H1 (cell line): ENCODE measurements around the gene OPN1SW. TPM values are rescaled to one million over a fixed set of nuclear protein-coding genes. Genes with fewer than 3 reads are reported as not detected.
A peak's percentile ranks its signal among the peaks of the same experiment; 100 is the strongest.

Source experiments
- CTCF ChIA-PET: fragments of 300-600 bp; sonication (Branson Sonifier 250); formaldehyde crosslinking; loops from one replicate; lab custom pipeline; 2021; ENCODE audit not compliant: partially characterized antibody; lab: Charles Lee
- POLR2A ChIA-PET: fragments of 300-600 bp; sonication (Branson Sonifier 250); formaldehyde crosslinking; loops from one replicate; lab custom pipeline; 2021; ENCODE audit warnings: inconsistent platforms; ENCODE audit not compliant: partially characterized antibody; lab: Charles Lee
- DNase-seq, 2 experiments: peaks; one replicate each; pipeline versions ENCODE4 v3.0.0 to v3.0.0-alpha.2; 2010 to 2022; ENCODE audit warnings: low spot score in 2 of 2, low read depth in 1 of 2, mixed read lengths in 1 of 2
- FAIRE-seq: peaks from 2 replicates; lab custom pipeline; 2011; peaks lifted over from hg19 to GRCh38; lab: Jason Lieb, UNC
- H2AFZ ChIP-seq: 2 replicates; pipeline ENCODE4 v1.8.1; 2012; ENCODE audit warnings: low read length, inconsistent platforms
- H2AK5ac ChIP-seq: 2 replicates; pipeline ENCODE4 v1.6.1; 2013; ENCODE audit warnings: low read depth, low read length
- H2BK120ac ChIP-seq: replicated peaks from 2 replicates; pipeline ENCODE3; 2013; ENCODE audit warnings: low read depth, low read length, inconsistent platforms
- H2BK12ac ChIP-seq: 2 replicates; pipeline ENCODE4 v1.6.1; 2013; ENCODE audit warnings: low read depth, low read length
- H2BK15ac ChIP-seq: 2 replicates; pipeline ENCODE4 v1.6.1; 2013; ENCODE audit warnings: low read length
- H2BK20ac ChIP-seq: 2 replicates; pipeline ENCODE4 v1.6.1; 2013; ENCODE audit warnings: low read length
- H2BK5ac ChIP-seq: 2 replicates; pipeline ENCODE4 v1.6.1; 2013; ENCODE audit warnings: low read depth, low read length
- H3K14ac ChIP-seq: 2 replicates; pipeline ENCODE4 v1.6.1; 2013; ENCODE audit warnings: inconsistent platforms; ENCODE audit not compliant: insufficient read length
- H3K18ac ChIP-seq: 2 replicates; pipeline ENCODE4 v1.6.1; 2013; ENCODE audit warnings: low read length; ENCODE audit errors: extremely low read depth
- H3K23ac ChIP-seq: 2 replicates; pipeline ENCODE4 v1.6.1; 2013; ENCODE audit warnings: inconsistent platforms; ENCODE audit not compliant: insufficient read length
- H3K23me2 ChIP-seq: 2 replicates; pipeline ENCODE4 v1.6.1; 2013; ENCODE audit warnings: low read depth, low read length
- H3K27ac ChIP-seq: 2 replicates; pipeline ENCODE4 v1.6.1; 2011; ENCODE audit warnings: low read depth, low read length, inconsistent platforms
- H3K27me3 ChIP-seq, 4 experiments: replicated peaks in 1 of 4; 1 replicate in 1 of 4; 2 replicates in 3 of 4; pipeline versions ENCODE4 v1.6.1 to v1.8.1; 2011 to 2013; ENCODE audit warnings: low read length in 3 of 4, mild to moderate bottlenecking in 3 of 4, inconsistent platforms in 2 of 4, mixed read lengths in 2 of 4, moderate library complexity in 1 of 4; ENCODE audit not compliant: control insufficient read depth in 3 of 4, insufficient read depth in 3 of 4; ENCODE audit errors: extremely low read depth in 1 of 4
- H3K36me3 ChIP-seq, 4 experiments: 2 replicates each; pipeline versions ENCODE4 v1.6.1 to v1.8.1; 2011 to 2013; ENCODE audit warnings: mild to moderate bottlenecking in 4 of 4, low read length in 3 of 4, moderate library complexity in 2 of 4, control low read depth in 1 of 4, inconsistent platforms in 1 of 4; ENCODE audit not compliant: insufficient read depth in 4 of 4, control insufficient read depth in 2 of 4
- H3K4ac ChIP-seq: replicated peaks from 2 replicates; pipeline ENCODE3; 2013; ENCODE audit warnings: low read length, low read depth, mixed read lengths, inconsistent platforms; ENCODE audit not compliant: insufficient read length
- H3K4me1 ChIP-seq, 4 experiments: replicated peaks in 1 of 4; 1 replicate in 1 of 4; 2 replicates in 3 of 4; pipeline versions ENCODE4 v1.6.1 to v1.8.1; 2011 to 2013; ENCODE audit warnings: low read length in 3 of 4, inconsistent platforms in 2 of 4, mixed read lengths in 1 of 4; ENCODE audit not compliant: insufficient read depth in 4 of 4, control insufficient read depth in 3 of 4
- H3K4me2 ChIP-seq, 2 experiments: 2 replicates each; pipeline versions ENCODE4 v1.6.1 to v1.8.1; 2011 to 2013; ENCODE audit warnings: low read depth in 2 of 2, low read length in 2 of 2, control low read depth in 1 of 2, inconsistent platforms in 1 of 2, mild to moderate bottlenecking in 1 of 2; ENCODE audit not compliant: insufficient read depth in 1 of 2
- H3K4me3 ChIP-seq, 4 experiments: fragments of 200-600, 300-600 bp in 1 of 4; sonication (generic), shearing (Covaris generic), sonication (Bioruptor Twin) in 1 of 4; 2 replicates each; pipeline versions ENCODE4 v1.5.1 to v1.8.1; 2011 to 2016; ENCODE audit warnings: low read length in 4 of 4, low read depth in 3 of 4, control low read depth in 2 of 4, inconsistent platforms in 2 of 4, mild to moderate bottlenecking in 2 of 4, mixed read lengths in 1 of 4, moderate library complexity in 1 of 4; ENCODE audit not compliant: insufficient read depth in 2 of 4; ENCODE audit errors: extremely low read depth in 1 of 4
- H3K56ac ChIP-seq: replicated peaks from 2 replicates; pipeline ENCODE3; 2013; ENCODE audit warnings: low read depth, mild to moderate bottlenecking, mixed read lengths, low read length, inconsistent platforms; ENCODE audit not compliant: insufficient read length
- H3K79me1 ChIP-seq: 2 replicates; pipeline ENCODE4 v1.6.1; 2013; ENCODE audit warnings: low read depth, low read length, control low read depth
- H3K79me2 ChIP-seq, 2 experiments: 2 replicates each; pipeline versions ENCODE4 v1.6.1 to v1.8.1; 2012 to 2013; ENCODE audit warnings: low read length in 2 of 2, mild to moderate bottlenecking in 2 of 2, inconsistent platforms in 1 of 2; ENCODE audit not compliant: insufficient read depth in 2 of 2, control insufficient read depth in 1 of 2
- H3K9ac ChIP-seq, 4 experiments: replicated peaks in 1 of 4; 1 replicate in 1 of 4; 2 replicates in 3 of 4; pipeline versions ENCODE4 v1.6.1 to v1.8.1; 2011 to 2013; ENCODE audit warnings: low read depth in 3 of 4, low read length in 3 of 4, control low read depth in 2 of 4, mild to moderate bottlenecking in 2 of 4, moderate library complexity in 2 of 4, inconsistent platforms in 1 of 4; ENCODE audit errors: extremely low read depth in 1 of 4
- H3K9me3 ChIP-seq, 2 experiments: 2 replicates each; pipeline versions ENCODE4 v1.6.1 to v1.8.1; 2012 to 2013; ENCODE audit warnings: mild to moderate bottlenecking in 2 of 2, moderate library complexity in 2 of 2, control low read depth in 1 of 2, inconsistent platforms in 1 of 2, low read depth in 1 of 2, low read length in 1 of 2, mixed read lengths in 1 of 2; ENCODE audit not compliant: insufficient read depth in 2 of 2
- H4K20me1 ChIP-seq, 2 experiments: replicated peaks in 1 of 2; 2 replicates each; pipeline versions ENCODE3 to v1.8.1; 2011 to 2013; ENCODE audit warnings: inconsistent platforms in 2 of 2, low read length in 2 of 2, mild to moderate bottlenecking in 1 of 2; ENCODE audit not compliant: insufficient read depth in 2 of 2, control insufficient read depth in 1 of 2
- H4K5ac ChIP-seq: 2 replicates; pipeline ENCODE4 v1.6.1; 2013; ENCODE audit warnings: low read length, low read depth, mixed read lengths, inconsistent platforms; ENCODE audit not compliant: insufficient read length
- H4K8ac ChIP-seq: 2 replicates; pipeline ENCODE4 v1.8.0; 2013; ENCODE audit warnings: mild to moderate bottlenecking, moderate library complexity, low read length, inconsistent platforms; ENCODE audit not compliant: insufficient read depth; ENCODE audit errors: extremely low read depth
- H4K91ac ChIP-seq: replicated peaks from 2 replicates; pipeline ENCODE3; 2013; ENCODE audit warnings: low read length, mixed read lengths, inconsistent platforms; ENCODE audit not compliant: insufficient read length
- ASH2L ChIP-seq: fragments of 200-600, 300-600 bp; sonication (generic); IDR thresholded peaks from one replicate; pipeline ENCODE4 v1.7.1; 2017; ENCODE audit warnings: low read length
- CBX5 ChIP-seq: fragments of 300-800, 300-1000 bp; sonication (generic); IDR thresholded peaks from 2 replicates; pipeline ENCODE4 v1.7.1; 2016; ENCODE audit warnings: antibody characterized with exemption, low read length, low read depth
- KDM4A ChIP-seq: IDR thresholded peaks from one replicate; pipeline ENCODE4 v1.7.1; 2012; ENCODE audit warnings: low read depth, mild to moderate bottlenecking, moderate library complexity, low read length, inconsistent platforms; ENCODE audit not compliant: severe bottlenecking
- SAP30 ChIP-seq: fragments of 300-600 bp; sonication (generic); IDR thresholded peaks from 2 replicates; pipeline ENCODE4 v1.7.1; 2012; ENCODE audit warnings: low read length, moderate library complexity, mild to moderate bottlenecking, inconsistent platforms; ENCODE audit not compliant: insufficient read depth, insufficient replicate concordance
- SIN3A ChIP-seq, 2 experiments: IDR thresholded peaks in 1 of 2; conservative IDR thresholded peaks in 1 of 2; 2 replicates each; pipeline ENCODE4 v1.6.1; 2011 to 2012; ENCODE audit warnings: low read length in 2 of 2, improper control_type of control experiment in 1 of 2, low read depth in 1 of 2, mild to moderate bottlenecking in 1 of 2
- SP1 ChIP-seq: IDR thresholded peaks from 2 replicates; pipeline ENCODE4 v1.6.1; 2011; ENCODE audit warnings: low read depth, low read length
- SP4 ChIP-seq: IDR thresholded peaks from 2 replicates; pipeline ENCODE4 v1.6.1; 2012; ENCODE audit warnings: low read length, inconsistent platforms
- SRF ChIP-seq: IDR thresholded peaks from 2 replicates; pipeline ENCODE4 v1.6.1; 2011; ENCODE audit warnings: mild to moderate bottlenecking, low read depth, low read length, moderate library complexity
- TAF1 ChIP-seq: IDR thresholded peaks from 2 replicates; pipeline ENCODE4 v1.6.1; 2011; ENCODE audit warnings: mild to moderate bottlenecking, low read depth, low read length
- TAF7 ChIP-seq: optimal IDR thresholded peaks from 2 replicates; pipeline ENCODE3; 2011; ENCODE audit warnings: low read depth, mild to moderate bottlenecking, inconsistent platforms, low read length, moderate library complexity, borderline replicate concordance
- YY1 ChIP-seq: IDR thresholded peaks from 2 replicates; pipeline ENCODE4 v1.6.1; 2011; ENCODE audit warnings: low read depth, mild to moderate bottlenecking, low read length
- WGBS, 2 experiments: shearing (Covaris generic) in 1 of 2; methylation state at CpG; one replicate each; pipeline versions ENCODE4 v1.1.6 to v1.1.7; 2013 to 2015; ENCODE audit warnings: low lambda C conversion rate in 2 of 2, mixed read lengths in 2 of 2, inconsistent platforms in 1 of 2, low coverage in 1 of 2, missing lambda C conversion rate in 1 of 2; ENCODE audit not compliant: insufficient replicate concordance in 2 of 2, insufficient coverage in 1 of 2, insufficient read length in 1 of 2; ENCODE audit errors: extremely low coverage in 1 of 2, missing lambda C conversion rate in 1 of 2; 5-methylcytosine and 5-hydroxymethylcytosine counted together
- polyA plus RNA-seq, 7 experiments: library from polyadenylated mRNA; depleted of rRNA in 3 of 7; stranded (reverse) in 5 of 7; unstranded in 2 of 7; fragments of >200 nt in 5 of 7; fragments of 200-250 nt in 2 of 7; gene quantifications; 1 replicate in 5 of 7; 2 replicates in 1 of 7; 4 replicates in 1 of 7; pipeline versions ENCODE4 v1.2.1 to v1.2.3, GENCODE V29; 2011 to 2013; ENCODE audit warnings: missing spikeins in 2 of 7, mixed read lengths in 2 of 7
- total RNA-seq: library from RNA; stranded (reverse); fragmentation: NEBNext Ultra II Directional; extraction: Animal tissue kit (Norgen Biotek cat#: 25700); gene quantifications from 2 replicates; pipeline ENCODE4 v1.2.1, GENCODE V29; 2021

OPN1SW gene
- total and polyA plus RNA-seq, 2 of the 8 experiments (the other 6 are each of a cell fraction or from before 2014, with no cell fraction given), result not detected

DNA sequence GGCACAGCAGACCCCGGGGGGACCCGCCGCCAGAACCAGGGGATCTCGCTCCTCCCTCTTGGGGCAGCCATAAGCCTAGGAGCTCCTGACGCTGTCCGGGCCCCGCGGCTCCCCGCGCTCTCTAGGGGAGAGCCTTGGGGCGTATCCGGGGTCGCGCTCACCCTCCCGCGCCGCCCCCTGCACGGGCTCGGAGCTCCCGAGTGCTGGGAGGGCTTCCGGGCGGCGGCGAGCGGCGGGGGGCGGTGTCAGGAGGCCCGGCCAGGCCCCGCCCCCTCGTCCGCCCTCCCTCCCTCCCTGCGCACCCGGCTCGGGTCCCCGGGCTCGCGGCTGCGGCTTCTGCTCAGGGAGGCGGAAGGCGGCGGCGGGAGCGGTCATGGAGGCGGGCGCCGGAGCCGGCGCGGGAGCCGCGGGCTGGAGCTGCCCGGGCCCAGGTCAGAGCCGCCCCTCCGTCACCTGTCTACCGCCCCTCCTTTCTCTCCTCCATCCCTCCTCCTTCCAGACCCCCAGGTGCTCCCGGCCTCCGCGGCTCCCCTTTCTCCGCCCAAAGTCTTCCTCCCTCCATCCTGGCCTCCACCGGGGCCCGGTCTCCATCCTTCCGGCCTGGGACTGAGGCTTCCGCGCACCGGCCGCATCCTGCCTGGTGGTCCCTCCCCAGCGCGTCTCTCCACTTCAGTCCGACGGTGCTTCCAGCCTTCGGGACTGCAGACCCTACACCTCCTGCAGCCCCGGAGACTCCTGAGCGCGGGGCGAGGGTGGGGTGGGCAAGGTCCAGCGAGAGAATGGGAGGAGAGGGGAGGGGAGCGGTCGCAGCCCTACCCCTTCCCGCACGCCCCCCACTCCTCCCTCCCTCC is 15.8 kb upstream of the OPN1SW start, which contains the start of gene CCDC136:
CCDC136 (plus strand) TSS at position 848 of the 851 bp plus-strand sequence. CDS start 444 bp downstream, outside the sequence.
- Histone ChIP-seq H2BK5ac (peak within 1 kb of the TSS; percentile 88; the same call in 1 of the 2 replicates), H4K91ac (peak within 1 kb of the TSS; percentile 38), H3K18ac (peak within 1 kb of the TSS; percentile 83), H3K4me1 (peaks cover 6 to 11% (median 8%) of the 10 kb centered on the region in 4 experiments), H2AK5ac (no peak within 1 kb of the TSS), H3K79me1 (no peaks in the 10 kb centered on the region), H3K4me2 (peak within 1 kb of the TSS; percentile 92 to 97), H3K14ac (no peak within 1 kb of the TSS), H2BK12ac (peak within 1 kb of the TSS; percentile 39; the same call in 1 of the 2 replicates), H3K4me3 (peak within 1 kb of the TSS; percentile 73 to 100 (median 80)), H2BK20ac (no peak within 1 kb of the TSS), H3K23ac (no peak within 1 kb of the TSS), H2BK15ac (no peak within 1 kb of the TSS; the same call in 1 of the 2 replicates), H3K79me2 (no peaks in the 10 kb centered on the region), H3K9me3 (no peaks in the 10 kb centered on the region), H3K4ac (no peak within 1 kb of the TSS), H2AFZ (0 out of 2 replicates have a peak within 1 kb of the TSS, but pooled peaks have one; percentile 61), H3K23me2 (peaks cover 8% of the 10 kb centered on the region; the same call in 1 of the 2 replicates), H3K27me3 (no peaks in the 10 kb centered on the region; a peak in 1 of 7 replicates), H4K20me1 (no peaks in the 10 kb centered on the region), H2BK120ac (no peak within 1 kb of the TSS), H4K8ac (peak within 1 kb of the TSS; percentile 66), H4K5ac (peak within 1 kb of the TSS; percentile 39), H3K9ac (peak within 1 kb of the TSS; percentile 12 to 59 (median 32); a peak in 6 of 7 replicates), H3K56ac (peak within 1 kb of the TSS; percentile 75), H3K36me3 (peaks cover 0 to 4% (median under 1%) of the 10 kb centered on the region in 4 experiments; a peak in 3 of 8 replicates), H3K27ac (no peak within 1 kb of the TSS)
- ChIA-PET CTCF (interaction anchor here (1.0 to 5.8 kb wide), 4 partner anchors 21 to 90 kb away, joined by 3 to 42 read pairs (median 3); no protein-coding TSS in a partner anchor), POLR2A (interaction anchor here (0.7 to 1.2 kb wide), 4 partner anchors 16 to 52 kb away, joined by 3 to 5 read pairs (median 4); no protein-coding TSS in a partner anchor)
- FAIRE-seq (no peak), DNase-seq (peak in 1 of 2 experiments; percentile 86)
- WGBS, 2 experiments, result 2% methylated on average over 15 of the region's 80 CpGs; no CpG with 5 or more reads in 1 of the 2 experiments
- TF ChIP-seq KDM4A (peak; percentile 93), SRF (no peak), ASH2L (peak; percentile 88), YY1 (peak; percentile 40; the same call in 1 of the 2 replicates), TAF1 (peak; percentile 54; the same call in 1 of the 2 replicates), SIN3A (conservative IDR thresholded peaks at IDR 0.05 in 1 of 2, IDR thresholded peaks at IDR 0.05 in 1 of 2; ENCODE audit: low read depth in 1 of 2, low read length in 2 of 2) (peak; percentile 31 to 40; a peak in 1 of 4 replicates), SP4 (no peak), TAF7 (peak; percentile 42), CBX5 (no peak), SP1 (no peak), SAP30 (peak; percentile 20)
